ENCODE measurements around the gene CROCC2.

Gene CROCC2

DNA sequence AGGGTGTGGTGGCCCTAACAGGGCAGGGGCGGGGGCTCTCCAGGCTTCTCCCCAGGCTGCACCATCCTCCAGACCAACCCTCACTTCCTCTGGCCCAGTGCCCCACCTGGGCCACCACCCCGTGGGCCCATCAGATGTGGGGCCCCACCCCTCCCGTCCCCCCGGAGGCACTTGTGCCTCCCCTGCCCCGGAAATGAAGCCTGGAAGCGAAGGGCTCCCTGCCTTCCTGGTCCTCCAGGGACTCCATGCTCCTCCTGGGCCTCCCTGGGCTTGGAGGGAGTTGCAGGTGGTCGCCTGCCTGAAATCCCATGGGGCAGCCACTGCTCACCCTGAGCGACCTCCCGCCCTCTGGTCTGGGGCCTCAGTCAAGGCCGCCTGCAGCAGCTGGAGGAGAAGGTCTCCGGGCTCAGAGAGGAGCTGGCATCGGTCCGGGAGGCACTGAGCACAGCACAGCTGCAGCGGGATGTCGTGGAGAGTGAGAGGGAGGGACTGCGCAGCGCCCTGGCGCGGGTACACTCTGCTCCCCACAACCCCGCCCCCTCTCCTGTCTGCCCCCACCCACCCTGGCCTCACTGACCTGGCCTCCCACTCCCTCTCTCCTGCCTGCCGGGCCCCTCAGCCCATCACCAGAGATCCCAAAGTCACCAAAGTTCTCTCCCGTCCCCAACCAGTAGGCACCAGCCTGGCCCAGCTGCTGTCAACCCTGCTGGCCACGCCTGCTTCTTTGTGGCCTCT, 28.0 kb downstream of the CROCC2 start:
- no peak for DNase-seq (ENCODE audit: low read depth, low spot score)

DNA sequence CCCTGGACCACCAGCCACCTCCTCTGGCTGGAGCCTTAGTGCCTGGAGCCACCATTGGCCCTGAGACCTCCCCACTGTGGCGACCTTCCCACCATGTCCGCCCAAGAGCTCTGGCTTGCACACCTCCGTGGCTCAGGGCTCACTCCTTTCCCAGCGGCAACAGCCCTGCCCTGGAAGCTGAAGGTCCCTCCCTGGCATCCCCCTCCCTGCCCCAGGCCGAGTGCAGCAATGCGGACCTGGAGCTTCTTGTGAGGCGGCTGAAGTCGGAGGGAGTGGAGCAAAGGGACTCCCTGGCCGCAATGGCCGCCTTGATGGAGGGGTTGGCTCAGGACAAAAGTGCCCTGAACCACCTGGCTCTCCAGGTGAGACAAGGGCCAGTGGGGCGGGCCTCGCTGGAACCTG, 28.6 kb downstream of the CROCC2 start:
- no peak for DNase-seq (ENCODE audit: low read depth, low spot score)

GRCh38 chr2:240935103-240935876, 29.2 kb downstream of the CROCC2 start:
- no peak for DNase-seq (ENCODE audit: low read depth, low spot score)

- no peak for DNase-seq (ENCODE audit: low read depth, low spot score)
Observed at GRCh38 chr2:240936106-240936505, 30.0 kb downstream of the CROCC2 start.

GRCh38 chr2:240946046-240946445, 39.9 kb downstream of the CROCC2 start:
- DNase-seq (ENCODE audit: low read depth, low spot score), result no peak

- DNase-seq (ENCODE audit: low read depth, low spot score), result no peak
Observed at GRCh38 chr2:240946654-240947053, 40.5 kb downstream of the CROCC2 start.

DNA sequence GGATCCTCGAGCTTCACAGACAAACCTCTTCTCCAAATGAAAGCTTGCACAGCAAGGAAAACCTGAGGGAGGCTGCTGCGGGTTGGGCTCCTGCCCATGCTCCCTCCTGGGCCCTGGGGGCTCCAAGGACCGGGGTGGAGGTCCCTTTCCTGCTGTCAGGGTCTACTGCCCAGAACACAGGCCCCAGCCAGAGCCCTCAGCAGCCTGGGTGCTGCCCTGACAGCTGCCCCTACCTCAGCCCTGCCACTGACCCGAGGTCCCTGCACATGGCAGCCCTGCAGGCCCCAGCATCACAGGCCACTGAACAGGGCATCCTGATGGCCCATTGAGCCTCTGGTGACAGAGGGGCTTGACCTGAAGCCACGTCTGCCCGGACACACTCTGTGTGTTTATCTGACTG, 41.0 kb downstream of the CROCC2 start:
- no peak for DNase-seq (ENCODE audit: low read depth, low spot score)

DNA sequence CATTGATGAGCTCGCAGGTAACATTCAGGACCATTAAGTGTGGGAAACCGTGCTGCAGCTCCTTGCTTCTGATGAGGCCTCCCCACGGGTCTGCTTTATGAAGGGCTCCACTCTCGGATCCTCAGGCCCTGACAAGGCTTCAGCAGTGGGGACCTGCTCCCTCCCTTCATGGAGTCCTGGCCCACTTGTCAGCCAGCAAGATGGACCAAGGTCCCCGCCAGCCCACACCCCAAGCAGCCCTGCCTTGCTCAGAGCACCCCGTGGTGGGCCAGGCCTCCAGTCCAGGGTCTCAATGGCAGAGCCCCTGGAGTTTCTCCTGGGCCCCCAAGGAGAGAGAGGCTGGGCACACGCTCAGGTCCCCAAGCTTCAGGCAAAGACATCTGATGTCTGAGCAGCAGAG, 41.5 kb downstream of the CROCC2 start:
- DNase-seq (ENCODE audit: low read depth, low spot score), result no peak

DNA sequence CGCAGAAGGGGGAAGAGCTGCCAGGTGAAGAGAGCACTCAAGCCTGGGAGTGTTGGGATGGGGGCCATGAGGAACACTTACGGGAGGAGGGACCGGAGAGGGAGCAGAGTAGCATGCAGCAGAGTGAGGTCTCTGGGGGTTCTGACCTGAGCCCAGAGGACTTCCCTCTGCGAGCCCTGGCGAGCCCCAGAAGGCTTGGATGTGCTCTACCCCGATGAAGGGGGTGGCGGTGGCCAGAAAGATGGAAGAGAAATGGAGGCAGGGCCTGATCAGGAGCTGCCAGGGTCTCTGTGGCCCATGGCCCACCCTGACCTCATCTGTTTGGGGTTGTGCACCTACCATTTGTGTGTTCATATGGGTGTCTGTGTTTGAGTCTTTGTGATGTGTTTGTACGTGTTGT, 42.0 kb downstream of the CROCC2 start:
- no peak for DNase-seq (ENCODE audit: low read depth, low spot score)

DNA sequence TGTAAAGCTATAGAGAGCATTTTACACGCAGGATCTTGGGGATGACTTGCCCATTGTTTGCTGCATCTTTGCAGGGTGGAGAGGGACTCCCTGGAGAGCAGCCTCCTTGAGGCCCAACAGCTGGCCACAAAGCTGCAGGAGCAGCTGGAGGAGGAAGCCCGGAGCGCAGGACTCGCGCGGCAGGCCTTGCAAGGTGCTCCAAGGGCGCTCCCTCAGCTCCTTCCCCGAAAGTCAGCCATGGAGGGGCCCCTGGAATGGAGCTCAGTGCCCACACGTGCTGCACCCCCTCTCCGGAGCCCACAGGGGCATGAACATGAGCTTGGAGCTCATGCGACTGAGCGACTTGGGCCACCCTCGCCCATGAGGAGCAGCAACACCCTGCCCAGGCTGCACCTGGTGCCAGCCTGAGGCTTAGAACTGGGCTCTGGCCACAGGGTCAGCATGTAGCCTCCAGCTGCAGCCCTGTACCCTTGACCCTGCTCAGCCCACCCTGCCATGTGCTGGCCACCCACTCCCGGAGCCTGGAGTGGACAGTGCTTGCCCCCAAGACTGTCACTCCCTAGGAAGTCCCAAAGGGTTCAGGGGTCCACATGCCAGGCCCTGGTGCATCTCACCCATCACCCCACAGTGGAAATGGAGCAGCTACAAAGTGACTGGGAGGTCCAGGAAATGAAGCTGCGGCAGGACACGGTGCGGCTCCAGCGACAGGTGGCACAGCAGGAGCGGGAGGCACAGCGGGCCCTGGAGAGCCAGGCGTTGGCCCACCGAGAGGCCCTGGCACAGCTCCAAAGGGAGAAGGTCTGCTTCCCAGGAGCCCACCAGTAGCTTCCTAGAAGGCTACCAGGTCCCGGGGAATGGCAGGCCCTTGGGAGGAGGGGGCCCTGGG, 43.0 kb downstream of the CROCC2 start:
- DNase-seq (ENCODE audit: low read depth, low spot score), result no peak

- no peak for DNase-seq (ENCODE audit: low read depth, low spot score)
Observed at GRCh38 chr2:240949791-240950705, 43.9 kb downstream of the CROCC2 start.

GRCh38 chr2:240951045-240951594, 45.0 kb downstream of the CROCC2 start:
- DNase-seq (ENCODE audit: low read depth, low spot score), result no peak

GRCh38 chr2:240952496-240953246, 46.5 kb downstream of the CROCC2 start:
- no peak for DNase-seq (ENCODE audit: low read depth, low spot score)

DNA sequence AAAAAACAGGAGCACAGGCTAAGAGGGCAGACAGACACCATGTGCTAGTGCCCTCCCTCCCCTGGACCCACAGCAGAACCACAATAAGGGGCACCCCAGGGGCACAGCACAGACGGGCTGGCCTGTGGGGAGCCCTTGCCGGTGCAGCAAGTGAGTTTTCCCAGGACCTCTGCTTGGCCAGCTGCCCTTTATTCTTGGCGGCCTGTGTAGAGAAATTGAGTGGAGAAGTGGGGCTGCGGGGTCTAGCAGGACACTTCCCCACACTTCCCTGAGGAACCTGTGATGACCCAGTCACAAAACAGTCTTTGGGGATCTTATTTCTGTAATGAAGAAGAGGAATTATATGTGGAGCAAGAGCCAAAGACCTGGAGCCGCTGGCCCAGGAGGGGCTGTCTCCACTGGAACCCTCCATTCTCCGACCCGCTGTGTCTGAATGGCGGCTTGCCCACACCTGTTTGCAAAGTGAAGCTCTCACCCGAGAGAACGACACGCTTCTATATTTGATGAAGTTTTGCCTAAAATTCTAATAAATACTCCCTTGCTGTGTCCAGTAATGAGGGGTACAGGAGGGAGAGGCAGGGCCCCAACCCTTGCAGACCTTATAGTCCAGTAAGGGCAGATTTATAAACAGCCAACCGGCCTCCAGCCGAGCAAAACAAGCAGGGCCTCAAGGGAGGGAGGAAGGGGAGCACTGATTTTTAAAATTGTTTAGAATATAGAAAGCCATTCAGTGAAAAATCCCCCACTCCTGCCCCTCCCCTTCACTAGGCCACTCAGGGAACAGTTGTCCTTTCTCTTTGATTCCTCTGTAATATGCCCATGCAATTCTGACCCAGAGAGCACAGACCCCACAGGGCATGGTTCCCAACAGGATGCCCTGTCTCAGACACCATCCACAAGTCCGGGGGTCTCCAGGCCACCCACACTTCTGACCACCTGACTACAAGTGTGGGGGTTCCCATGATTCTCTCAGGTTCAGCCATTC, 47.6 kb downstream of the CROCC2 start:
- DNase-seq (ENCODE audit: low read depth, low spot score), result no peak

DNA sequence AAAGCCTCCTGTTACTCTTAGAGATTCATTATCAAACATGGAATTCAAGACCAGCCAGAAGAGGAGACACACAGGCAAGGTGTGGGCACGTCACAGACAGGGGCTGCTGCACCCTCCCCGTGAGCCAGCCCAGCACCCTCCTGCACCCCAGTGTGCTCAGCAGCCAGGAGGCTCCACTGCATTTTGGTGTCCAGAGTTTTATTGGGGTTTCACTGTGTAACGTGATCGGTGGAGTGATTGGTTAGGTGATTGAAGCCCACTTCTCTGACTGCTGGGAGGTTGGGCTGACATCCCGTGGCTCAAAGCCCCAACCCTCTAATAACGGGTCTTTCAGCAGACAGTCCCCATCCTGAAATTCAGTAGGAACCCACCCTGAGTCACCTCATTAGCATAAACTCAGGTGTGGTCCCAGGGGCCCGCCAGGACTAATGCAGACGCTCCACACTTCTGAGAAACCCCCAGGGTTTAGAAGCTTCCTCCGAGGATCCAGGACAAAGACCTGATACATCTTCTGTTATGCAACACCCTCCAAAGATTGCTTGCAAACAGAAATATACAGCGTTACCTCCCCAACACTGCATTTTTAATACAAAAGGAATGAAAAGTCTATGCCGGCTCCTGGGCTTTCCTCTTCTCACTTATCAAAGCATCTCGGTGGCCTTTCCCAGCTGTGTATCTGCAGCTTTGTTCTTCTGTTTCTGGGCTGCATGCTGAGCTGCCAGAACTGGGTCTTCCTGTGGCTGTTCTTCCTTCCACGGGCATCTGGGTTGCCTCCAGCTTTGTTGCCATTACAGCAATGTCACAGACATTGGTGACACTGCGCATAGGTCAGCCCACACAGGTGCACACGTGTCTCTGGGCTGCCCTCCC, 48.5 kb downstream of the CROCC2 start:
- DNase-seq (ENCODE audit: low read depth, low spot score), result no peak

GRCh38 chr2:240955306-240956170, 49.4 kb downstream of the CROCC2 start:
- no peak for DNase-seq (ENCODE audit: low read depth, low spot score)

Measured in astrocyte of the hippocampus (primary cell).